Spinal cord (tissue), 10 donors: ENCODE measurements around the gene MEAF6. TPM values are rescaled to one million over a fixed set of nuclear protein-coding genes. Genes with fewer than 3 reads are reported as not detected.
"Not testable (repeated sequence)": the region's sequence is repeated elsewhere in the genome, so short reads cannot be mapped to it uniquely, and the experiment has no call there.

Experiments
- DNase-seq, 6 donors: peaks; one replicate each; pipeline versions ENCODE4 v3.0.0 to v3.0.0-alpha.2; 2013 to 2015; ENCODE audit warnings: low spot score in 6 of 6, low read depth in 4 of 6
- H3K27ac ChIP-seq: one replicate; pipeline ENCODE4 v1.5.1; 2013; ENCODE audit warnings: low read depth, low read length, control low read depth
- H3K27me3 ChIP-seq: one replicate; pipeline ENCODE4 v1.6.1; 2013; ENCODE audit warnings: low read length; ENCODE audit not compliant: control insufficient read depth, insufficient read depth
- H3K36me3 ChIP-seq: one replicate; pipeline ENCODE4 v1.6.1; 2013; ENCODE audit warnings: low read length; ENCODE audit not compliant: control insufficient read depth, insufficient read depth
- H3K4me1 ChIP-seq: one replicate; pipeline ENCODE4 v1.6.1; 2013; ENCODE audit warnings: low read length; ENCODE audit not compliant: control insufficient read depth, insufficient read depth
- H3K4me3 ChIP-seq: one replicate; pipeline ENCODE4 v1.5.1; 2013; ENCODE audit warnings: low read depth, low read length, control low read depth
- H3K9me3 ChIP-seq: one replicate; pipeline ENCODE4 v1.6.1; 2013; ENCODE audit warnings: low read length; ENCODE audit not compliant: control insufficient read depth, insufficient read depth
- WGBS: methylation state at CpG from one replicate; pipeline ENCODE4 v1.1.5; 2013; ENCODE audit warnings: missing lambda C conversion rate; ENCODE audit not compliant: insufficient coverage; 5-methylcytosine and 5-hydroxymethylcytosine counted together
- polyA plus RNA-seq, 2 donors: library from polyadenylated mRNA; unstranded; fragments of 120-200 nt; gene quantifications; one replicate each; pipeline ENCODE4 v1.2.1, GENCODE V29; 2013; ENCODE audit not compliant: insufficient read length in 2 of 2
- total RNA-seq, 2 donors: library from RNA; depleted of rRNA in 1 of 2; stranded (reverse); fragments of 120-200 nt in 1 of 2; fragments of >200 nt in 1 of 2; gene quantifications; one replicate each; pipeline versions ENCODE4 v1.2.3 to v1.2.4, GENCODE V29; 2013 to 2014
- donor health status: healthy.

Gene MEAF6
- total and polyA plus RNA-seq, 4 donors: 74.2 to 139 (median 105) TPM

DNA sequence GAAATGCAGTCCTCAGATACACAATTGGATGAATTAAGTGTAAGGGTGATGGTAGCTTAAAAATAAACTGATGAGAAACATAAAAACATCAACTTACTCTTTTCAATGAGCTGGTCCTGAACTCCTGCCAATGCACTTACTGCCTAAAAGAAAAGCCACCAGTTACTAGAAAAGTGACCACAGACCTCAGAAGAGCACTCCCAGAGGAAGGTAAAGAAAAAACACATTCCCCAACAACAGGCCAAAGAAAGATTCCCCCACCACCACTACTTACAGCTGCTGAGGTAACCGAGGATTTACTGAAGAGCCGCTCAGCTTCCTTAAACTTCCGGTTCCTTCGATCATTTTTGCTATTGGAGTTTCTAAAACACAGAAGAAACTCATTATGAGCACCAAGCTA, 5.4 kb downstream of the MEAF6 start:
- peaks cover 6% of the 10 kb centered on the region for H3K4me1 ChIP-seq
- H3K27ac ChIP-seq: no peak overlapping the region
- peak in 1 of 6 donors; percentile 16 for DNase-seq
- no peaks in the 10 kb centered on the region for H3K27me3 ChIP-seq
- WGBS: 80% methylated on average over 4 of the region's 4 CpGs
- no peaks in the 10 kb centered on the region for H3K9me3 ChIP-seq
- H3K4me3 ChIP-seq: no peak overlapping the region
- peaks cover 44% of the 10 kb centered on the region for H3K36me3 ChIP-seq

- no peaks in the 10 kb centered on the region for H3K27me3 ChIP-seq
- H3K36me3 ChIP-seq: peaks cover 57% of the 10 kb centered on the region
- WGBS: 96% methylated on average over 2 of the region's 2 CpGs
- H3K4me3 ChIP-seq: no peak overlapping the region
- no peaks in the 10 kb centered on the region for H3K9me3 ChIP-seq
- H3K27ac ChIP-seq: no peak overlapping the region
- DNase-seq: no peak
- no peaks in the 10 kb centered on the region for H3K4me1 ChIP-seq
Measured at GRCh38 chr1:37506740-37507139, 7.8 kb downstream of the MEAF6 start.

- H3K9me3 ChIP-seq, DNase-seq, H3K4me1 ChIP-seq, H3K27ac ChIP-seq, H3K27me3 ChIP-seq, H3K4me3 ChIP-seq: not testable (repeated sequence)
- H3K36me3 ChIP-seq: peaks cover 56% of the 10 kb centered on the region
- WGBS: no CpG with 5 or more reads among the region's 2 CpGs
Measured at GRCh38 chr1:37502791-37503190, 11.8 kb downstream of the MEAF6 start.

DNA sequence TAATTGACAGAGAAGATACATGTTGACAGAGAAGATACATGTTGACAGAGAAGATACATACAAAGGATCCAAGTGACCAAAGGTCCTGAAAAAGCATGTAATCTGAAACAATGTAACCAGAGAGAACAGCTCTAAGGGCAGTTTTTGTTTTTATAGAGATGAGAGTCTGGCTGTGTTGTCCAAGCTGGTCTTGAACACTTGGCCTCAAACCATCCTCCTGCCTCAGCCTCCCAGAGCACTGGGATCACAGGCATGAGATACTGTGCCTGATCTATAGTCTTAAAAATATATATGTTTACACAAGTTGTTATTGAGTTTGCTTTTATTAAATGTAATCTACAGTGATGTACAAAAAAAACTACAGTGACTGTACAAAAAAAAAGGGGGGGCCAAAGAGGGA, 12.5 kb downstream of the MEAF6 start:
- no peaks in the 10 kb centered on the region for H3K9me3 ChIP-seq
- no peaks in the 10 kb centered on the region for H3K27me3 ChIP-seq
- H3K4me3 ChIP-seq: no peak overlapping the region
- DNase-seq: no peak
- peaks cover 53% of the 10 kb centered on the region for H3K36me3 ChIP-seq
- no peaks in the 10 kb centered on the region for H3K4me1 ChIP-seq
- no peak overlapping the region for H3K27ac ChIP-seq

DNA sequence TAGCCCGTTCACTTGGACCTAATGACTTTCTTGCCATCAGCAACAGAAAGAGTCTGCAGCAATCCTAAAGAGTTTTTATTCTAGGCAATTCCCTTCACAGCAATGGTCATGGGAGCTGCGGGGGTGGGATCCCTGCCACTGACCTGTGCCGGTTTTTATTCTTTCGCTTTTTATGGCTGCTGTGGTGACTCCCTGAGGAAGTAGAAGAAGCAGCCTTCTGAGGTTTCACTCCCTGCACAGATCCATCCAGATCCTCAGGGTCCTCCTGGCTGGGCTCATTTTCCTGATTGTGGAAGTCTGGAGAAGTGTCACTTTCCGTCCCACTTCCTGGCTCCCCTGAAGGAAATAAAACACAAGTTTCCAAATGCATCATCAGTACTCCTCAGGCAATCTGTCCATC, 12.9 kb downstream of the MEAF6 start:
- Histone ChIP-seq H3K4me1 (no peaks in the 10 kb centered on the region), H3K27ac (no peak overlapping the region), H3K36me3 (peaks cover 50% of the 10 kb centered on the region), H3K4me3 (no peak overlapping the region), H3K9me3 (no peaks in the 10 kb centered on the region), H3K27me3 (no peaks in the 10 kb centered on the region)
- 64% methylated on average over 4 of the region's 5 CpGs for WGBS
- DNase-seq: no peak

GRCh38 chr1:37498872-37499617, 15.5 kb downstream of the MEAF6 start:
- Histone ChIP-seq H3K4me1 (no peaks in the 10 kb centered on the region), H3K27me3 (no peaks in the 10 kb centered on the region), H3K27ac (no peak overlapping the region), H3K36me3 (peaks cover 38% of the 10 kb centered on the region), H3K9me3 (no peaks in the 10 kb centered on the region), H3K4me3 (no peak overlapping the region)
- peak in 2 of 6 donors; percentile 60 to 66 for DNase-seq
- no CpG with 5 or more reads among the region's 4 CpGs for WGBS

DNA sequence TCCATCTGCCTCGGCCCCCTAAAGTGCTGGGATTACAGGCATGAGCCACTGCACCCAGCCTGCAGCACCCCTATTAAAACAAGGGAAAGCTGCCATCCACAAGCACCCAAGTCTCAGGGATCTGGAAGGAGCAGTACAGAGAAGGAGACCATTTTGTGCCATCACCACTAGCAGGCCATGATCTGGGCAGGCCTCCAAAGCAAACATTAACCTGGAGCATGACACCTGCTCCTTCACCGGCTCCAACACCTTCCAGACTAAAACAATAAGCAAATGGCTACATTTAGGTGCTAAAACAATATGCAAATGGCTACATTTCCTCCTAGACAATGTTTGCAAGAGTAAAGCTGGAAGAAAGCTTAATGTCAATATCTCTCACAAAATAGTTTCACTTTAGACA, 16.7 kb downstream of the MEAF6 start:
- WGBS: 100% methylated on average over 1 of the region's 2 CpGs
- peaks cover 30% of the 10 kb centered on the region for H3K36me3 ChIP-seq

DNA sequence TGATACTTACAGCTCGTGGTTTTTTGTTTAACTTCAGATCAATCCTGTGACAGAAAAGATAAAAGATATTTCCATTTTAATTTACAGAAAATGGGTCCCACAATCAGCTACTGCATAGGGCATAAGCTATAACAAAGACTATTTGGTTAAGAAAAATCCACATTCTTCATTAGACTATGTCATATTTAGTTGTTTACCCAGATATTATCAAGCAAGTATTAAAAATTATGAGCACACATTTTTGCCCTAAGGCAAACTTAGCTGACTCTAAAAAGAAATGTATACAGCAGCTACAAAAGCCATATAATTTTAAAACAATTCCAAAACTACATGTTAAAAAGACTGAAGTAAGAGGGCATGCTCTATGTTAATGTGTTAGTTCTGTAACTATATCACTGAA, 18.7 kb downstream of the MEAF6 start:
- H3K4me1 ChIP-seq: no peaks in the 10 kb centered on the region
- peaks cover 30% of the 10 kb centered on the region for H3K36me3 ChIP-seq
- no peak overlapping the region for H3K27ac ChIP-seq
- no peaks in the 10 kb centered on the region for H3K27me3 ChIP-seq
- no peak for DNase-seq
- no CpG with 5 or more reads among the region's 1 CpG for WGBS
- no peak overlapping the region for H3K4me3 ChIP-seq
- no peaks in the 10 kb centered on the region for H3K9me3 ChIP-seq

More for the DNA sequence above, 16.7 kb downstream of the MEAF6 start:
- H3K27me3 ChIP-seq: no peaks in the 10 kb centered on the region
- H3K4me1 ChIP-seq: no peaks in the 10 kb centered on the region
- H3K27ac ChIP-seq: no peak overlapping the region
- no peaks in the 10 kb centered on the region for H3K9me3 ChIP-seq
- no peak overlapping the region for H3K4me3 ChIP-seq
- DNase-seq: no peak

GRCh38 chr1:37493336-37494098, 21.0 kb downstream of the MEAF6 start:
- no peak overlapping the region for H3K27ac ChIP-seq
- WGBS: no CpG with 5 or more reads among the region's 2 CpGs
- no peaks in the 10 kb centered on the region for H3K4me1 ChIP-seq
- no peaks in the 10 kb centered on the region for H3K27me3 ChIP-seq
- no peak for DNase-seq
- peaks cover 30% of the 10 kb centered on the region for H3K36me3 ChIP-seq
- H3K9me3 ChIP-seq: no peaks in the 10 kb centered on the region
- no peak overlapping the region for H3K4me3 ChIP-seq

DNA sequence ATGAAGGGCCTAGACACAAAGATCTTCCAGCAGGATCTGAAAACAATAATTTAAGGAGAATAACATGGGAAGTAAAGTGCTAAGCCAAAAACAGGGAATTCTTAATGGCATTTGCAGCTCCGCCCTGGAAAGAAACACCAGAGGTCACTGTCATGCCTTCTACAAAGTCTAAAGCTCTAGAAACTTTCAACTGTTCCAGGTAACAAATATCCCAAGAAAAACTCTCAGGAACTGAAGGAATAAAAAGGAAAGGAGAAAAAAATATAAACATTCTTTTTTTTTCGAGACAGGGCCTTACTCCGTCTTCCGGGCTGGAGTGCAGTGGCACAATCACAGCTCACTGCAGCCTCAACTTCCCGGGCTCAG, 27.0 kb downstream of the MEAF6 start:
- DNase-seq: no peak
- Histone ChIP-seq H3K9me3 (no peaks in the 10 kb centered on the region), H3K27me3 (no peaks in the 10 kb centered on the region), H3K36me3 (peaks cover 55% of the 10 kb centered on the region), H3K27ac (no peak overlapping the region), H3K4me1 (no peaks in the 10 kb centered on the region), H3K4me3 (no peak overlapping the region)
- no CpG with 5 or more reads among the region's 5 CpGs for WGBS
